ENCODE measurements around the gene C1orf159.

C1orf159 gene

DNA sequence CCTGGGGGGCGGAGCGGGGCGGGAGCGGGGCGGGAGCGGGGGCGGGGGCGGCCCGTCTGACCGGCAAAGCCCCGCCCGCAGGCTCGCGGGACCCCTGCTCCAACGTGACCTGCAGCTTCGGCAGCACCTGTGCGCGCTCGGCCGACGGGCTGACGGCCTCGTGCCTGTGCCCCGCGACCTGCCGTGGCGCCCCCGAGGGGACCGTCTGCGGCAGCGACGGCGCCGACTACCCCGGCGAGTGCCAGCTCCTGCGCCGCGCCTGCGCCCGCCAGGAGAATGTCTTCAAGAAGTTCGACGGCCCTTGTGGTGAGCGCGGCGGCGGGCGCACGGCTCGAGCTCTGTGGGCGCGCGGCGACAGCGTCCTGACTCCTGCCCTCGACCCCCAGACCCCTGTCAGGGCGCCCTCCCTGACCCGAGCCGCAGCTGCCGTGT lies 74.8 kb downstream of the C1orf159 start:
- DNase-seq = no peak

DNA sequence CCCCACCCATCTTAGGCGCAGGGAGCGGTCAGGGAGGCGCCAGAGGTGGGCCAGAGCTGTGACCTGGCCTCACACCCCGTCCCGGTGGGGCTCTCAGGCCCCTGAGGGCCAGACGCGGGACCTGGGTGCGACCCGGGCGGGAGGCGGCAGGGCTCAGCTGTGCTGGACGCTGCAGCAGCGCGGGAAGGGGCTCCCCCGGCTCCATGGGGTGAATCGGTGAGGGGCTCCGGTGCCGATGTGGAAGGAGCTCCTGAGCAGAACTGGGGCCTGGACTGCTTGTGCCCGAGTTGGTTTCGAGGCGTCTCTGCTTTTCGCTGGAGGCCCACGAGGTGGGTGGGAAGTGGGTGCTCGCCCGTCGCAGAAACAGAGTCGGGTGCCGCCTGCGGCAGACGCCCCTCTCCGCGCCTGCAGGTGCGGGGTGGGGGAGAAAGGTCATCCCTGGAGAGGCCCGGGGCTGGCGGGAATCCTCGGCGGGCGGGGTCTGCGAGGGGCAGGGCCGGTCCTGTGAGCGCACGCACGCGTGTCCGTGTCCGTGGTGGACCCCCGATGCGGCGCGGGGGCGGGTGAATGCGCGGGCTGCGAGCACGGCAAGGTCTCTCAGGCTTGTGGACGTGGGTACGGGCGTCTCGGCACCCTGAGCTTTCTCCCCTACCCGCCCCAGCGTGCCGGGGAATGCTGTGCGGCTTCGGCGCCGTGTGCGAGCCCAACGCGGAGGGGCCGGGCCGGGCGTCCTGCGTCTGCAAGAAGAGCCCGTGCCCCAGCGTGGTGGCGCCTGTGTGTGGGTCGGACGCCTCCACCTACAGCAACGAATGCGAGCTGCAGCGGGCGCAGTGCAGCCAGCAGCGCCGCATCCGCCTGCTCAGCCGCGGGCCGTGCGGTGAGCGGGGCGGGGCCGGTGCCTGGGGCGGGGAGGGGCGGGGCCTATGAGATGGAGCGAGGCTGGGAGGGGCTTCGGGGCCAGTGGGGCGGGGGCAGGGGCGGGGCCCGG lies 75.6 kb downstream of the C1orf159 start:
- peak in 52 of 58 donors; percentile 27 to 87 (median 70) for DNase-seq

DNA sequence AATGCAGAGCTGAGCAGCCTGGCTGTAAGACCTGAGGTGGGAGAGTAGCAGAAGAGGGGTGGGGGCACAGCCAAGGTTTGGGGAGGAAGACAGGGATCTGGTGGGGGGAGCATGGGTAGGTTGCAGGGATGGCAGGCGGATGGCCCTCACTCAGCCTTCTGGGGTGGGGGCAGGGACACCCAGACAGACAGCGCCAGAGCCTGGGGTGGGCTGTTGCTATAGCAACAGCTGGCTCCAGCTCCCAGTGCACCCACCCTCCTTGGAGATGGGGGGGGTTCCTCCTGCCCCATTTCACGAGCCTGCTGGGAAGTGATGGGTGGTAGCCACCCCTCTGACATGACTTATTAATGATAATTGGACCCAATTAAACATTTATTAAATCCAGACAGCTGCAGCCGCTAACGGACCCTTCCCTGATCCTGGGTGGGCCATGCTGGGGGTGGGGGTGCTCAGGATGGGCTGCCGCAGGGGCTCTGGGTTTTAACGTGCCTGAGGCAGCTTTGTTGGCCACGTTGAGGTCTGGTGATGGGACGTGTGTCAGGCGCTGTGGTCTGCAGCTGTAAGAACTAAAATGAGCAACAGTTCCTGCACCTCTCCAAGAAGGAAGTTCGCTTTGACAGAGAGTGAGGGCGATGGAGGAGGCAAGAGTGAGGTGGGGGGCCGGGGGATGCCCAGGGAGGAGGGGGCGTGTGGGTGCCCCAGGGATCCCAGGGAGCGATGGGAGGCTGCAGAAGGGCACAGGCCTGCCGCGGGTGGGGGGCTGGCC lies 76.6 kb downstream of the C1orf159 start:
- DNase-seq = no peak

DNA sequence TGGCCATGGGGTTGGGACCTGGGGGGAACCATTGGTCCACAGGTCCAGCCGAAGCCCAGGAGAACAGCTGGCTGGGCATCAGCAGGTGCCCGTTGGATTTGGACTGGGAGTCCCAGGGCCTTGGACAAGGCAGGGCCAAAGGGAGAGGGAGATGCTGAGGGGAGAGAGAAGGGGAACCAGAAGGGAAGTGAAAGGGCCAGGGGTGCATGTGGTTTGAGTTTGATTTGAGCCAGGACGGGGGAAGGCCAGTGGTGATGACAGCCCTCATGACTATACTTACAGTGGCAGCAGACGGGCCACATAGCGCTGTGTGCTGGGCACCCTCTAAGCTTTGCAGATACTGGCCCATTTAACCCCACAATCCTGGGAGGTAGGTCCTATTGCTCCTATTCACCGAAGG lies 77.2 kb downstream of the C1orf159 start:
- no peak for DNase-seq

GRCh38 chr1:1037366-1038327 lies 78.2 kb downstream of the C1orf159 start:
- peak in 12 of 58 donors; percentile 18 to 81 (median 35) for DNase-seq

DNA sequence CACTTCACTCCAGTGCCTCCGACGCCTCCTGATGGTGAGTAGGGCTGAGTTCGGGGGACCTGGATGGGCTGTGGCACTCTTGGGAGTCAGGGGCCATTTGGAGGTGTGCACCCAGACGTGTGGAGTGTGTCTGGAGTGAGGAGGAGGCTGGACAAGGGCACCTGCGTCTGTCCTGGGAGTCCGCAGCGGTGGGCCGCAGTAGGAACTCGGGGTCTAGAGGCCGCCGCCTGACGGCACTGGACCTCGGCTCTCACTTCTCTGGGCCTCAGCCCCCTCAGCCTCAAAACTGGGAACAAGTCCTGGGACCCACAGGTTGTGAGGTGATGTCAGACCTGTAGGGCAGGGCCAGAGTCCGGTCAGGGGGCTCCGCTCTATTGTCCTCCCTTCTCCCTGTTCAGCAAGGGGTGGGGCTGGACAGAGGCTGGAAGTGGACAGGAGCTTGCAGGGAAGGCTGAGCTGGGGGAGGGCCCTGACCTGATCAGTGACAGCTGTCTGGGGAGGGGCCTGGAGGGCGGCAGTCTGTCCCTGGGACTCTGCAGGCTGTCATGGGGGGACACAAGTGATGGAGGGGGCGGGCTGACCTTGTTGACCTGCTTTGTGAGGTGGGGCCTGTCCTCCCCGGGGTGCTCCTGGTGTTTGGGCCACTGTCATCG lies 80.5 kb downstream of the C1orf159 start:
- DNase-seq = no peak

DNA sequence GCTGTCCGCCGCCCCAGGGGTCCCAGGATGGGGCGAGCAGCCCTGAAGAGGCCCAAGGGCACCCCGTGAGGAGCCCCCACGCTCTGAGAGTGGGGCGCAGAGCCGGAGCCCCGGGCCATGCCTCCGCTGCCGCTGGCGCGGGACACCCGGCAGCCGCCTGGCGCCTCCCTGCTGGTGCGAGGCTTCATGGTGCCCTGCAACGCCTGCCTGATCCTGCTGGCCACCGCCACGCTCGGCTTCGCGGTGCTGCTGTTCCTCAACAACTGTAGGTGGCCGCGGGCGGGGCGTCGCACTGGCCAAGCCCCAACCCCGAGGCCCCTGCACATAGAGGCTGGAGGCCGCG lies 81.5 kb downstream of the C1orf159 start:
- peak in 2 of 58 donors; percentile 25 to 35 for DNase-seq

DNA sequence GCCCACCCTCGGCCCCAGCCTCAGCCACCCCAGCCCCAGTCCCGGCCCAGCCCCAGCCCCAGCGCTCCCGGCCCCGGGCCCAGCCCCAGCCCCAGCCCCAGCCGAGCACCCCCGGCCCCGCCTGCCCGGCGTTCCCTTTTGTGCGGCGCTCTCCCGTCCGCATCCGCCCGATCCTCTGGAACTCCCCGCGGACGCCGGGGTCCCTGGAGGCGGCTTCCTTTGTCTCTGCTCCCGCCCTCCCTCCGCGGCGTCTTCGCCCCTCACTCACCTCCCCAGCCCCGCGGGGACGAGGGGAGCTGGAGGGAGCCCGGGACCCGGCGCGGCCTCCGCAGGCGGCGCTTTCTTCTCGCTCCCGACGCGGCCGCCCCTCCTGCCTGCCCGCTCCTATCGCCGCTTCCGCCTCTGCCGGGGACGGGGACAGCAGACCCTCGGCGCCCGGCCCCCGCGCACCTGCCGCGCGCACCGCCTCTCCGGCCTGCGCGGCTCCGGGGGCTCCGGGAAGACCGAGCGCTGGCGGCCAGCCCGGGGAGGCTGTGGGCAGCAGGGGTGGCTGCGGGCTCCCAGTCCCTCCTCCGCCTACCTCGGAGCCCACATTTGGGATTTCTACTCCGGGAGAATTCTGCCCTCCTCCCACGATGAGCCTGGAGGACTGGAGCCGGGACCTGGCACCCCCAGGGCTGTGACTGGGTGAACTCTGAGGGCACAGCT lies 82.0 kb downstream of the C1orf159 start:
- DNase-seq = peak in 2 of 58 donors; percentile 5 to 21

DNA sequence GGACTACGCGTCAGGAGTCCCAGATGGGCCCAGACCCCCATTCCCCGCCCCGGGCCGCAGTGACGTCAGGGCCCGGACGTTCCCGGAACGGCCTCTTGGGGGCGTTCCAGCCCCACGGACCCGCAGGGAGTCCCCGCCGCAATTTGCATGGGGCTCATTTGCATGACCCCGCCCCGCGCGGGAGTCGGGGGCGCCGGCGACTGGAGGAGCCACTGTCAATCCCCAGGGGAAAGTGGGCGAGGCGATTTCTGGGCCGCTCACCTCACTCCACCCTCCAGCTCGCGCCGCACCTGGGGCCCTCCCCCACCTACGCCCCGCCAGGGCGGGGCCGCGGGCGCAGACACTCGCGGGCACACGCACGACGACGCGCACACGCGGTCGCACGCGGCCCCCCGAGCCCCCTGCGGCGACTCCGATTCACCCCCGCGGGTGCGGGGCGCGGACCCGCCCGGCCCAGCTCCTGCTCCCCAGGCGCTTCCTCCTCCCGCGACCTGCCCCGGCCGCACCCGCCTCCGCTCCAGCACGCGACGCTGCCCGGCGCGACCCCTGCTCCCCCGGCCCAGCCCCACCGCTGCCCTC lies 82.8 kb downstream of the C1orf159 start:
- DNase-seq = peak in 56 of 58 donors; percentile 27 to 94 (median 79)

GRCh38 chr1:1032424-1032823 lies 83.5 kb downstream of the C1orf159 start:
- DNase-seq = peak in 24 of 58 donors; percentile 21 to 58 (median 45)

Measured in anterior cingulate cortex (tissue), 58 donors.